PC-9 (cell line): ENCODE data around the gene FBXL17. TPM values are rescaled to one million over a fixed set of nuclear protein-coding genes. Genes with fewer than 3 reads are reported as not detected.

Experiments used
- BruUV-seq: library from RNA; stranded (reverse); fragments of 400-500 nt; replicated peaks from 2 replicates; lab custom pipeline; 2021; lab: Mats Ljungman, UMichigan
- CTCF ChIA-PET: fragments of 300-600 bp; sonication (Branson Sonifier 250); formaldehyde crosslinking; loops from one replicate; lab custom pipeline; 2022; ENCODE audit warnings: antibody characterized with exemption; lab: Charles Lee
- POLR2A ChIA-PET: fragments of 300-600 bp; sonication (Branson Sonifier 250); formaldehyde crosslinking; loops from one replicate; lab custom pipeline; 2022; ENCODE audit warnings: antibody characterized with exemption; ENCODE audit not compliant: unreplicated experiment; lab: Charles Lee
- DNase-seq, 2 experiments: peaks; one replicate each; pipeline versions ENCODE4 v3.0.0 to v3.0.0-alpha.2; 2015 to 2022; ENCODE audit warnings: mixed read lengths in 1 of 2
- H2AFZ ChIP-seq: fragments of 200-600 bp; sonication (generic); 2 replicates; pipeline ENCODE4 v1.8.1; 2017; ENCODE audit warnings: antibody characterized with exemption
- H3F3A ChIP-seq: fragments of 200-600 bp; sonication (generic); 2 replicates; pipeline ENCODE4 v1.8.1; 2017; ENCODE audit warnings: antibody characterized with exemption, mild to moderate bottlenecking, low read depth; ENCODE audit not compliant: insufficient read depth
- H3K27ac ChIP-seq: fragments of 200-600 bp; sonication (generic); 2 replicates; pipeline ENCODE4 v1.6.1; 2016; ENCODE audit warnings: mixed run types
- H3K27me3 ChIP-seq: fragments of 200-600 bp; sonication (generic); 2 replicates; pipeline ENCODE4 v1.6.1; 2016; ENCODE audit warnings: low read depth, mixed run types; ENCODE audit not compliant: insufficient read depth
- H3K36me3 ChIP-seq: fragments of 200-600 bp; sonication (generic); 2 replicates; pipeline ENCODE4 v1.6.1; 2016; ENCODE audit warnings: low read depth, mixed run types
- H3K4me1 ChIP-seq: fragments of 200-600 bp; sonication (generic); replicated peaks from 2 replicates; pipeline ENCODE4 v1.6.1; 2016; ENCODE audit warnings: mixed run types; ENCODE audit not compliant: insufficient read depth
- H3K4me2 ChIP-seq: fragments of 200-600 bp; sonication (generic); 2 replicates; pipeline ENCODE4 v1.6.1; 2017; ENCODE audit warnings: mixed run types
- H3K4me3 ChIP-seq: fragments of 200-600 bp; sonication (generic); 2 replicates; pipeline ENCODE4 v1.6.1; 2016; ENCODE audit warnings: mixed run types
- H3K79me2 ChIP-seq: fragments of 200-600 bp; sonication (generic); 2 replicates; pipeline ENCODE4 v1.6.1; 2017; ENCODE audit warnings: low read depth, mixed run types
- H3K9me2 ChIP-seq: fragments of 200-600 bp; sonication (generic); 2 replicates; pipeline ENCODE4 v1.8.1; 2017; ENCODE audit warnings: mild to moderate bottlenecking; ENCODE audit not compliant: insufficient read depth
- H3K9me3 ChIP-seq: fragments of 200-600 bp; sonication (generic); 2 replicates; pipeline ENCODE4 v1.8.1; 2016; ENCODE audit warnings: low read depth; ENCODE audit not compliant: insufficient read depth
- H4K20me1 ChIP-seq: fragments of 200-600 bp; sonication (generic); 2 replicates; pipeline ENCODE4 v1.8.1; 2017; ENCODE audit not compliant: insufficient read depth
- EZH2 ChIP-seq: fragments of 200-600 bp; sonication (generic); IDR thresholded peaks from 2 replicates; pipeline ENCODE4 v1.8.0; 2017; ENCODE audit warnings: antibody characterized with exemption, low read depth
- intact Hi-C: fragments of 100-400 bp; cut with micrococcal nuclease; formaldehyde crosslinking; loops from one replicate; pipeline ENCODE4 v1.10.0; 2022; ENCODE audit not compliant: unreplicated experiment
- total RNA-seq: library from RNA; stranded (reverse); gene quantifications from 2 replicates; pipeline ENCODE4 v1.2.3, GENCODE V29; 2021
- TF ChIP-seq, protein P1 (sequence below): fragments of 200-600 bp; sonication (generic); conservative IDR thresholded peaks from 2 replicates; pipeline ENCODE4 v1.6.1; 2017; ENCODE audit warnings: mixed run types, antibody characterized with exemption, mild to moderate bottlenecking, moderate library complexity

Gene FBXL17
- total RNA-seq, 1 experiment from 2014 or later: 19.5 TPM

DNA sequence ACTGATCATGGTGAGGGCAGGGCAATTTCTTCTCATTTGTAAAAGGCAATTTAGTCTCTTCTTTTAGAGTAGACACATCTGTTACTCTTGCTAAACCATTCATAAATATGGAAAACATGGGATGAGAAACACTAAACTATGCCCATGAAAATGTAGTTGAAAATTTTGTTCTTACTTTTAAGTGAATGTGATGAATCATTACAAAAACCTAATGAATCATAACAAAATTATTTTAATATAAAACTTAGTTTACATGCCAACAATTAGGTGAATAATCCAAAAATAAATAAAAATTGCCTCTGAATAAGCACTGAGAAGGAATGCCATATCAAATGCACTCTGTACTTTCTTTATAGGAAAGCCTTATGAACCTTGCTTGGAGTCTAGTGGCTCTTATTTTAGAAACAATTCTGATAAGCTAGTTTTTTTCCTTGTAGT, 413.5 kb downstream of the FBXL17 start:
- no peaks in the 10 kb centered on the region for H3K9me3 ChIP-seq
- H4K20me1 ChIP-seq: no peaks in the 10 kb centered on the region
- H3K36me3 ChIP-seq: no peaks in the 10 kb centered on the region
- CTCF ChIA-PET: no interaction called here
- POLR2A ChIA-PET: no interaction called here
- H2AFZ ChIP-seq: no peak overlapping the region
- no peak for DNase-seq
- H3K4me2 ChIP-seq: no peak overlapping the region
- H3K4me3 ChIP-seq: no peak overlapping the region
- H3F3A ChIP-seq: no peaks in the 10 kb centered on the region
- TF ChIP-seq, protein P1, sequence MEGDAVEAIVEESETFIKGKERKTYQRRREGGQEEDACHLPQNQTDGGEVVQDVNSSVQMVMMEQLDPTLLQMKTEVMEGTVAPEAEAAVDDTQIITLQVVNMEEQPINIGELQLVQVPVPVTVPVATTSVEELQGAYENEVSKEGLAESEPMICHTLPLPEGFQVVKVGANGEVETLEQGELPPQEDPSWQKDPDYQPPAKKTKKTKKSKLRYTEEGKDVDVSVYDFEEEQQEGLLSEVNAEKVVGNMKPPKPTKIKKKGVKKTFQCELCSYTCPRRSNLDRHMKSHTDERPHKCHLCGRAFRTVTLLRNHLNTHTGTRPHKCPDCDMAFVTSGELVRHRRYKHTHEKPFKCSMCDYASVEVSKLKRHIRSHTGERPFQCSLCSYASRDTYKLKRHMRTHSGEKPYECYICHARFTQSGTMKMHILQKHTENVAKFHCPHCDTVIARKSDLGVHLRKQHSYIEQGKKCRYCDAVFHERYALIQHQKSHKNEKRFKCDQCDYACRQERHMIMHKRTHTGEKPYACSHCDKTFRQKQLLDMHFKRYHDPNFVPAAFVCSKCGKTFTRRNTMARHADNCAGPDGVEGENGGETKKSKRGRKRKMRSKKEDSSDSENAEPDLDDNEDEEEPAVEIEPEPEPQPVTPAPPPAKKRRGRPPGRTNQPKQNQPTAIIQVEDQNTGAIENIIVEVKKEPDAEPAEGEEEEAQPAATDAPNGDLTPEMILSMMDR: no peak
- no peak for TF ChIP-seq EZH2
- BruUV-seq: no TSS peak
- intact Hi-C loops: no loop called here
- no peaks in the 10 kb centered on the region for H3K79me2 ChIP-seq
- H3K27ac ChIP-seq: no peak overlapping the region
- no peaks in the 10 kb centered on the region for H3K4me1 ChIP-seq
- no peaks in the 10 kb centered on the region; the same call in 1 of the 2 replicates for H3K9me2 ChIP-seq
- H3K27me3 ChIP-seq: no peaks in the 10 kb centered on the region

DNA sequence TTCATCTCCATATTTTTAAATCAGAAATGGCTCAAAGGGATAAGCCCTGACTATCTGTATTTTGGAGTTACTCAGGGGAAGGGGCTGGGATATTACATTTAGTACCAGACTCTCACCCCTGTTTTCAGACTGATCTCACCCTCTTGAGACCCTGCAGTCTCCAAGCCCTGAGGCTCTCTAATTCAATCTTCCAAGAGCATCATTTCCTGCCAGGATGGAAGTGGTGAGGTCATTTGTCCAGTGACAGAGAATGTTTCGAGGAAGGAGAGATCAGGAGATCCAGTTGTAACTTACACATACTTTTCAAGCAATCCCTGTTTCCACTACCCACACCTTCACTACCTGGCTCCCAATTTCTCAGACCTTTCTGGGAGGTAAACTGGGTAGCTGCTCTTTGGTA, 415.7 kb downstream of the FBXL17 start:
- no peaks in the 10 kb centered on the region for H3K4me1 ChIP-seq
- H3K27ac ChIP-seq: no peak overlapping the region
- no peaks in the 10 kb centered on the region for H3K79me2 ChIP-seq
- intact Hi-C loops: no loop called here
- H3K4me2 ChIP-seq: no peak overlapping the region
- no peaks in the 10 kb centered on the region for H3F3A ChIP-seq
- POLR2A ChIA-PET: no interaction called here
- no TSS peak for BruUV-seq
- CTCF ChIA-PET: no interaction called here
- H3K9me3 ChIP-seq: no peaks in the 10 kb centered on the region
- no peak for DNase-seq
- no peaks in the 10 kb centered on the region for H3K36me3 ChIP-seq
- H2AFZ ChIP-seq: no peak overlapping the region
- H4K20me1 ChIP-seq: no peaks in the 10 kb centered on the region
- no peaks in the 10 kb centered on the region for H3K27me3 ChIP-seq
- no peaks in the 10 kb centered on the region; the same call in 1 of the 2 replicates for H3K9me2 ChIP-seq
- TF ChIP-seq, protein P1: no peak
- no peak for TF ChIP-seq EZH2
- H3K4me3 ChIP-seq: no peak overlapping the region

DNA sequence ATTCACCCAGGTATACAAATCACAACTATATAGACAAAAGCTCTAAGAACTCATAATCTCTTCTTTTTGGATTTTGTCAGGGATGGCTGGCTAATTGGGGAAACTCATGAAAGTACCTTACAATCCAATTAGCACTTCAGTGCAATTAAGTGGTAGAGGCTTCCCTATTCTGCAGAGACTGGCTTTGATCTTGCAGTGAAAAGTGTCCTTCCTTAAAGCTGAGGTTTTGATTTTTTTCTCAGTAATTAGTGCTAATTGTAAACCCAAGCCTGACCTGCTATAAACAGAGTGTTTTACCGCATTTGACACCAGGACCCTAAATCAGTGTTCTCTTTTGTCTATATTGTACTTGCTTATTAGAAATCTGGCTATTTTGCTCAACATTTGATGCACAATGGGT, 417.2 kb downstream of the FBXL17 start:
- BruUV-seq: no TSS peak
- Histone ChIP-seq H3K4me1 (no peaks in the 10 kb centered on the region), H3K4me2 (no peak overlapping the region), H4K20me1 (no peaks in the 10 kb centered on the region), H3K36me3 (no peaks in the 10 kb centered on the region), H3K79me2 (no peaks in the 10 kb centered on the region), H3K4me3 (no peak overlapping the region), H3F3A (no peaks in the 10 kb centered on the region), H2AFZ (no peak overlapping the region), H3K9me3 (no peaks in the 10 kb centered on the region), H3K9me2 (no peaks in the 10 kb centered on the region; the same call in 1 of the 2 replicates), H3K27me3 (no peaks in the 10 kb centered on the region), H3K27ac (no peak overlapping the region)
- no peak for TF ChIP-seq EZH2
- TF ChIP-seq, protein P1: no peak
- ChIA-PET POLR2A (no interaction called here), CTCF (no interaction called here)
- intact Hi-C loops: no loop called here
- DNase-seq: no peak
